NCI-H345 treated with DMSO at 0.1 percent for 48 hours (cell line): ENCODE measurements around the gene GALNT13.
A peak's percentile ranks its signal among the peaks of the same experiment; 100 is the strongest.

Experiments used
- DNase-seq: peaks from one replicate; lab custom pipeline; 2025; ENCODE audit not compliant: unreplicated experiment; lab: John Stamatoyannopoulos, UW

Gene GALNT13

GRCh38 chr2:154289870-154290269, 418.1 kb downstream of the GALNT13 start:
- DNase-seq, result no peak

- no peak for DNase-seq
These were observed 419.8 kb downstream of the GALNT13 start for GRCh38 chr2:154291511-154291910.

GRCh38 chr2:154291927-154292326, 420.2 kb downstream of the GALNT13 start:
- no peak for DNase-seq

GRCh38 chr2:154293864-154294263, 422.1 kb downstream of the GALNT13 start:
- no peak for DNase-seq

- no peak for DNase-seq
These were observed 434.7 kb downstream of the GALNT13 start for GRCh38 chr2:154306266-154306970.

GRCh38 chr2:154307007-154307406, 435.3 kb downstream of the GALNT13 start:
- DNase-seq, result no peak

- no peak for DNase-seq
These were observed 452.9 kb downstream of the GALNT13 start for GRCh38 chr2:154324601-154325000.

GRCh38 chr2:154329510-154329909, 457.8 kb downstream of the GALNT13 start:
- no peak for DNase-seq

- no peak for DNase-seq
These were observed 460.1 kb downstream of the GALNT13 start for GRCh38 chr2:154331784-154332183.

- DNase-seq, result no peak
These were observed 464.5 kb downstream of the GALNT13 start for GRCh38 chr2:154336201-154336600.

GRCh38 chr2:154338352-154338967, 466.7 kb downstream of the GALNT13 start:
- DNase-seq, result no peak

GRCh38 chr2:154343282-154343681, 471.6 kb downstream of the GALNT13 start:
- no peak for DNase-seq

- DNase-seq, result no peak
These were observed 479.2 kb downstream of the GALNT13 start for GRCh38 chr2:154350911-154351310.

- DNase-seq, result no peak
These were observed 489.6 kb downstream of the GALNT13 start for GRCh38 chr2:154361276-154361675.

- no peak for DNase-seq
These were observed 496.4 kb downstream of the GALNT13 start for GRCh38 chr2:154368153-154368552.

GRCh38 chr2:154370873-154371272, 499.2 kb downstream of the GALNT13 start:
- no peak for DNase-seq

GRCh38 chr2:154374416-154374815, 502.7 kb downstream of the GALNT13 start:
- DNase-seq, result no peak

- DNase-seq, result peak; percentile 57
These were observed 503.8 kb downstream of the GALNT13 start for GRCh38 chr2:154375579-154375931.

- DNase-seq, result no peak
These were observed 510.4 kb downstream of the GALNT13 start for GRCh38 chr2:154381931-154382794.

GRCh38 chr2:154386186-154386585, 514.5 kb downstream of the GALNT13 start:
- DNase-seq, result no peak

GRCh38 chr2:154391051-154391450, 519.3 kb downstream of the GALNT13 start:
- no peak for DNase-seq

- no peak for DNase-seq
These were observed 520.5 kb downstream of the GALNT13 start for GRCh38 chr2:154392256-154392655.
